ENCODE data around the gene ZNF700. TPM values are rescaled to one million over a fixed set of nuclear protein-coding genes. Genes with fewer than 3 reads are reported as not detected.
"Not testable (repeated sequence)": the region's sequence is repeated elsewhere in the genome, so short reads cannot be mapped to it uniquely, and the experiment has no call there.

Gene ZNF700
- total RNA-seq, 2 donors from 2014 or later: 13.4 to 17.1 TPM

GRCh38 chr19:11905928-11906327 lies 19.0 kb upstream of the ZNF700 start:
- Histone ChIP-seq H3K27me3 (no peaks in the 10 kb centered on the region), H3K4me1 (no peaks in the 10 kb centered on the region), H3K9me3 (peaks cover 34% of the 10 kb centered on the region), H3K27ac (no peak overlapping the region), H3K36me3 (peaks cover 27% of the 10 kb centered on the region), H3K9ac (ENCODE audit: low read depth in 2 of 2, low read length in 2 of 2) (no peak overlapping the region), H3K4me3 (no peak overlapping the region)
- no peak for TF ChIP-seq CTCF (IDR thresholded peaks at IDR 0.05)
- intact Hi-C loops (cut with DNase I): no loop called here
- no peak for DNase-seq

- H3K4me1 ChIP-seq; H3K9me3 ChIP-seq; H3K4me3 ChIP-seq; H3K27me3 ChIP-seq; DNase-seq; intact Hi-C loops (cut with DNase I); H3K36me3 ChIP-seq; H3K27ac ChIP-seq; H3K9ac ChIP-seq (ENCODE audit: low read depth in 2 of 2, low read length in 2 of 2): not testable (repeated sequence)
Observed at GRCh38 chr19:11911937-11912336, 13.0 kb upstream of the ZNF700 start.

GRCh38 chr19:11914417-11915051 lies 10.4 kb upstream of the ZNF700 start:
- H3K27me3 ChIP-seq; H3K9me3 ChIP-seq; H3K36me3 ChIP-seq; H3K27ac ChIP-seq; H3K4me1 ChIP-seq; DNase-seq; H3K9ac ChIP-seq (ENCODE audit: low read depth in 2 of 2, low read length in 2 of 2); H3K4me3 ChIP-seq; intact Hi-C loops (cut with DNase I): not testable (repeated sequence)

GRCh38 chr19:11921852-11922495 lies 2.9 kb upstream of the ZNF700 start:
- Histone ChIP-seq H3K9me3 (no peaks in the 10 kb centered on the region), H3K4me3 (no peak overlapping the region), H3K27ac (no peak overlapping the region), H3K4me1 (no peaks in the 10 kb centered on the region), H3K9ac (ENCODE audit: low read depth in 2 of 2, low read length in 2 of 2) (no peak overlapping the region), H3K27me3 (no peaks in the 10 kb centered on the region), H3K36me3 (no peaks in the 10 kb centered on the region)
- DNase-seq: no peak
- no peak for TF ChIP-seq CTCF (IDR thresholded peaks at IDR 0.05)
- intact Hi-C loops (cut with DNase I): loop anchor here (5.0 kb wide), 1 partner anchor 220 kb away; the partner anchor contains the start of gene ZNF20

GRCh38 chr19:11925651-11926187 lies 812 bp downstream of the ZNF700 start:
- not testable (repeated sequence) for H3K9me3 ChIP-seq, H3K27me3 ChIP-seq, DNase-seq, H3K36me3 ChIP-seq, H3K4me1 ChIP-seq
- Histone ChIP-seq H3K9ac (ENCODE audit: low read depth in 2 of 2, low read length in 2 of 2) (peak overlapping the region; percentile 94 to 95), H3K4me3 (peak overlapping the region; percentile 97), H3K27ac (peak overlapping the region; percentile 99)
- intact Hi-C loops (cut with DNase I): loop anchor here (2.0 kb wide), 1 partner anchor 63 kb away; no protein-coding TSS in a partner anchor

GRCh38 chr19:11927227-11927626 lies 2.3 kb downstream of the ZNF700 start:
- no peaks in the 10 kb centered on the region for H3K27me3 ChIP-seq
- H3K4me3 ChIP-seq: no peak overlapping the region
- no peaks in the 10 kb centered on the region for H3K4me1 ChIP-seq
- TF ChIP-seq CTCF (IDR thresholded peaks at IDR 0.05): no peak
- H3K36me3 ChIP-seq: no peaks in the 10 kb centered on the region
- intact Hi-C loops (cut with DNase I): no loop called here
- no peak overlapping the region for H3K27ac ChIP-seq
- H3K9me3 ChIP-seq: no peaks in the 10 kb centered on the region
- no peak for DNase-seq
- no peak overlapping the region for H3K9ac ChIP-seq (ENCODE audit: low read depth in 2 of 2, low read length in 2 of 2)

GRCh38 chr19:11931051-11931450 lies 6.1 kb downstream of the ZNF700 start:
- DNase-seq: no peak

More at GRCh38 chr19:11931051-11931450, 6.1 kb downstream of the ZNF700 start:
- no peaks in the 10 kb centered on the region for H3K4me1 ChIP-seq
- no peak overlapping the region for H3K4me3 ChIP-seq
- H3K36me3 ChIP-seq: no peaks in the 10 kb centered on the region
- H3K27me3 ChIP-seq: no peaks in the 10 kb centered on the region
- H3K27ac ChIP-seq: no peak overlapping the region
- H3K9ac ChIP-seq (ENCODE audit: low read depth in 2 of 2, low read length in 2 of 2): no peak overlapping the region
- intact Hi-C loops (cut with DNase I): no loop called here
- no peaks in the 10 kb centered on the region for H3K9me3 ChIP-seq
- TF ChIP-seq CTCF (IDR thresholded peaks at IDR 0.05): no peak

All from colonic mucosa (tissue), 4 donors.